Endothelial cell of umbilical vein (primary cell): Measurements from ENCODE around the gene IRF3. TPM values are rescaled to one million over a fixed set of nuclear protein-coding genes. Genes with fewer than 3 reads are reported as not detected.

ENCODE experiments used
- BruUV-seq: library from RNA; stranded (reverse); fragments of 400-500 nt; replicated peaks from 2 replicates; lab custom pipeline; 2021; lab: Mats Ljungman, UMichigan
- CTCF ChIA-PET: fragments of 300-600, 350-600 bp; sonication (Branson Sonifier 250); formaldehyde crosslinking; loops from one replicate; lab custom pipeline; 2021; ENCODE audit warnings: antibody characterized with exemption, inconsistent platforms; lab: Charles Lee
- POLR2A ChIA-PET: fragments of 300-600, 350-600 bp; sonication (Branson Sonifier 250); formaldehyde crosslinking; loops from one replicate; lab custom pipeline; 2021; ENCODE audit warnings: antibody characterized with exemption, inconsistent platforms; lab: Charles Lee
- DNase-seq: peaks from one replicate; pipeline ENCODE4 v3.0.0-alpha.2; 2011; ENCODE audit warnings: low read depth, low spot score
- FAIRE-seq: peaks from 2 replicates; lab custom pipeline; 2011; peaks lifted over from hg19 to GRCh38; lab: Jason Lieb, UNC
- H2AFZ ChIP-seq: 2 replicates; pipeline ENCODE4 v1.6.0; 2012; ENCODE audit warnings: low read depth, low read length, control low read depth, inconsistent platforms
- H3K27ac ChIP-seq: 2 replicates; pipeline ENCODE4 v1.5.1; 2011; ENCODE audit warnings: low read depth, mild to moderate bottlenecking, control low read depth, low read length, moderate library complexity; ENCODE audit not compliant: insufficient read depth
- H3K27me3 ChIP-seq, 2 experiments: 2 replicates each; pipeline versions ENCODE4 v1.6.0 to v1.6.1; 2011; ENCODE audit warnings: low read length in 2 of 2, mixed read lengths in 1 of 2; ENCODE audit not compliant: control insufficient read depth in 2 of 2, insufficient read depth in 2 of 2
- H3K36me3 ChIP-seq, 2 experiments: 2 replicates in 1 of 2; 3 replicates in 1 of 2; pipeline ENCODE4 v1.5.1; 2011; ENCODE audit warnings: low read length in 2 of 2, mild to moderate bottlenecking in 1 of 2, moderate library complexity in 1 of 2; ENCODE audit not compliant: control insufficient read depth in 2 of 2, insufficient read depth in 2 of 2; ENCODE audit errors: extremely low read depth in 1 of 2
- H3K4me1 ChIP-seq: 3 replicates; pipeline ENCODE4 v1.5.1; 2011; ENCODE audit warnings: mild to moderate bottlenecking, low read length; ENCODE audit not compliant: control insufficient read depth, insufficient read depth; ENCODE audit errors: extremely low read depth
- H3K4me2 ChIP-seq: 2 replicates; pipeline ENCODE4 v1.6.1; 2011; ENCODE audit warnings: low read length, control low read depth, mixed read lengths; ENCODE audit not compliant: insufficient read depth
- H3K4me3 ChIP-seq, 3 experiments: fragments of 200-600 bp in 1 of 3; sonication (generic), shearing (Covaris generic) in 1 of 3; replicated peaks in 1 of 3; 2 replicates each; pipeline ENCODE4 v1.5.1; 2011 to 2016; ENCODE audit warnings: control low read depth in 3 of 3, low read length in 3 of 3, mild to moderate bottlenecking in 2 of 3, inconsistent platforms in 1 of 3, low read depth in 1 of 3, moderate library complexity in 1 of 3; ENCODE audit not compliant: insufficient read depth in 1 of 3
- H3K79me2 ChIP-seq: 2 replicates; pipeline ENCODE4 v1.6.0; 2012; ENCODE audit warnings: low read length, inconsistent platforms; ENCODE audit not compliant: control insufficient read depth, insufficient read depth
- H3K9ac ChIP-seq: replicated peaks from 2 replicates; pipeline ENCODE3; 2011; ENCODE audit warnings: low read length, control low read depth; ENCODE audit not compliant: insufficient read depth; ENCODE audit errors: extremely low read depth
- H3K9me1 ChIP-seq: replicated peaks from 3 replicates; pipeline ENCODE4 v1.6.0; 2011; ENCODE audit warnings: mild to moderate bottlenecking, low read length; ENCODE audit not compliant: control insufficient read depth, insufficient read depth; ENCODE audit errors: extremely low read depth
- H3K9me3 ChIP-seq: replicated peaks from 2 replicates; pipeline ENCODE4 v1.5.1; 2012; ENCODE audit warnings: low read length, inconsistent platforms; ENCODE audit not compliant: control insufficient read depth, insufficient read depth
- H4K20me1 ChIP-seq: replicated peaks from 2 replicates; pipeline ENCODE3; 2011; ENCODE audit warnings: mild to moderate bottlenecking, low read length; ENCODE audit not compliant: control insufficient read depth, insufficient read depth; ENCODE audit errors: extremely low read depth
- CTCF ChIP-seq, 2 donors: IDR thresholded peaks; 1 replicate in 1 of 2; 2 replicates in 1 of 2; pipeline ENCODE4 v1.5.1; 2011; ENCODE audit warnings: low read length in 2 of 2, mild to moderate bottlenecking in 2 of 2, moderate library complexity in 2 of 2, control low read depth in 1 of 2, inconsistent platforms in 1 of 2, low read depth in 1 of 2; ENCODE audit not compliant: insufficient read depth in 1 of 2; ENCODE audit errors: extremely low read depth in 1 of 2
- EZH2 ChIP-seq: IDR thresholded peaks from 2 replicates; pipeline ENCODE4 v1.6.1; 2012; ENCODE audit warnings: borderline replicate concordance, low read depth, mild to moderate bottlenecking, moderate library complexity, low read length, inconsistent platforms; ENCODE audit not compliant: severe bottlenecking
- FOS ChIP-seq: IDR thresholded peaks from 2 replicates; pipeline ENCODE4 v1.6.1; 2011; ENCODE audit warnings: mild to moderate bottlenecking, low read length, moderate library complexity, borderline replicate concordance; ENCODE audit not compliant: insufficient read depth
- GATA2 ChIP-seq: IDR thresholded peaks from 2 replicates; pipeline ENCODE4 v1.7.0; 2011; ENCODE audit warnings: low read depth, mild to moderate bottlenecking, moderate library complexity, mixed read lengths, low read length; ENCODE audit not compliant: insufficient read length, insufficient read depth
- JUN ChIP-seq: IDR thresholded peaks from 2 replicates; pipeline ENCODE4 v1.6.1; 2011; ENCODE audit warnings: borderline replicate concordance, low read depth; ENCODE audit not compliant: insufficient read length, insufficient read depth
- MYC ChIP-seq: IDR thresholded peaks from one replicate; pipeline ENCODE4 v1.6.1; 2011; ENCODE audit warnings: mild to moderate bottlenecking, low read depth, low read length
- POLR2A ChIP-seq: IDR thresholded peaks from 2 replicates; pipeline ENCODE4 v1.6.1; 2012; ENCODE audit warnings: low read depth, mild to moderate bottlenecking, control low read depth, low read length
- POLR2AphosphoS5 ChIP-seq: IDR thresholded peaks from 2 replicates; pipeline ENCODE4 v1.6.1; 2012; ENCODE audit warnings: low read depth, mild to moderate bottlenecking, control low read depth, low read length, moderate library complexity; ENCODE audit not compliant: insufficient read depth
- dilution Hi-C: fragments of 300-500 bp; cut with MboI; formaldehyde crosslinking; loops from one replicate; pipeline ENCODE4 v1.15.0; 2019; ENCODE audit warnings: low sequenced_read_pairs; ENCODE audit not compliant: extremely low pct_ligation_motif_present
- intact Hi-C: fragments of 100-400 bp; cut with micrococcal nuclease; formaldehyde crosslinking; loops from one replicate; pipeline ENCODE4 v1.10.0; 2022
- polyA plus RNA-seq, 4 experiments: library from polyadenylated mRNA; depleted of rRNA in 3 of 4; stranded (reverse) in 3 of 4; unstranded in 1 of 4; fragments of >200 nt; gene quantifications; 2 replicates each; pipeline versions ENCODE4 v1.2.1 to v1.2.3, GENCODE V29; 2011 to 2012; ENCODE audit warnings: missing spikeins in 1 of 4
- total RNA-seq: library from RNA; stranded (reverse); gene quantifications from 2 replicates; pipeline ENCODE4 v1.2.3, GENCODE V29; 2021
- TF ChIP-seq, protein P1 (sequence below): IDR thresholded peaks from 2 replicates; pipeline ENCODE4 v1.6.1; 2011; ENCODE audit not compliant: insufficient read depth, insufficient read length

The IRF3 gene
- total and polyA plus RNA-seq, 2 donors (not counting 3 experiments of a cell fraction or from before 2014, with no cell fraction given) = 64.8 to 73.5 TPM

DNA sequence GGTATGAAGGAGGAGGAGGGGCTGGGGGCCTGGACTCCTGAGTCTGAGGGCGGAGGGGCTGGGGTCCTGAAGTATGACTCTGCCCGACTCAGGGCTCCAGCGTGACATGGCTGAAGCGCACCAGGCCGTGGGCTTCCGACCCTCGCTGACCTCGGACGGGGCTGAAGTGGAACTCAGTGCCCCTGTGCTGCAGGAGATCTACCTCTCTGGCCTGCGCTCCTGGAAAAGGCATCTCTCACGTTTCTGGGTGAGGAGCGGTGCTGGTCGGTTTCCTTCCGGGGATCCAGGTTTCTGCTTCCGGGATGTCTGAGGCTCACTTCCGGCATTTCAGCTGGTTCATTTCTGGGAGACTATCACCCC lies 26.5 kb upstream of the IRF3 start:
- Histone ChIP-seq H3K9ac (no peak overlapping the region), H3K9me3 (no peaks in the 10 kb centered on the region), H3K9me1 (no peaks in the 10 kb centered on the region), H3K27me3 (no peaks in the 10 kb centered on the region), H3K4me1 (peaks cover 37% of the 10 kb centered on the region), H3K4me3 (peak overlapping the region in 1 of 3 experiments; percentile 74), H3K4me2 (no peak overlapping the region), H3K79me2 (no peaks in the 10 kb centered on the region), H4K20me1 (no peaks in the 10 kb centered on the region), H3K27ac (no peak overlapping the region), H3K36me3 (peaks cover 0 to 3% of the 10 kb centered on the region in 2 experiments), H2AFZ (no peak overlapping the region)
- DNase-seq (no peak), FAIRE-seq (no peak)
- intact Hi-C loops (no loop called here), dilution Hi-C loops (no loop called here)
- ChIA-PET POLR2A (no interaction called here), CTCF (no interaction called here)
- no peak for TF ChIP-seq FOS
- TF ChIP-seq GATA2 = no peak
- TF ChIP-seq POLR2AphosphoS5 = no peak
- no peak for TF ChIP-seq MYC
- TF ChIP-seq CTCF (IDR thresholded peaks at IDR 0.05; ENCODE audit: extremely low read depth in 1 of 2, insufficient read depth in 1 of 2, low read depth in 1 of 2, low read length in 2 of 2) = no peak
- no peak for TF ChIP-seq POLR2A
- TF ChIP-seq, protein P1, sequence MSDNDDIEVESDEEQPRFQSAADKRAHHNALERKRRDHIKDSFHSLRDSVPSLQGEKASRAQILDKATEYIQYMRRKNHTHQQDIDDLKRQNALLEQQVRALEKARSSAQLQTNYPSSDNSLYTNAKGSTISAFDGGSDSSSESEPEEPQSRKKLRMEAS = no peak
- TF ChIP-seq JUN = no peak
- TF ChIP-seq EZH2 = no peak
- no TSS peak for BruUV-seq
